Measurements from ENCODE around the gene TJP1.
"Not testable (repeated sequence)": the region's sequence is repeated elsewhere in the genome, so short reads cannot be mapped to it uniquely, and the experiment has no call there.

The TJP1 gene

GRCh38 chr15:29680465-29681165 lies 141.7 kb downstream of the TJP1 start:
- no peak for DNase-seq

GRCh38 chr15:29678504-29679034 lies 143.7 kb downstream of the TJP1 start:
- no peak for DNase-seq

- DNase-seq: no peak
Measured at GRCh38 chr15:29677871-29678461, 144.3 kb downstream of the TJP1 start.

GRCh38 chr15:29677455-29677854 lies 144.8 kb downstream of the TJP1 start:
- DNase-seq: no peak

- DNase-seq: no peak
Measured at GRCh38 chr15:29676961-29677402, 145.3 kb downstream of the TJP1 start.

GRCh38 chr15:29676374-29676960 lies 145.8 kb downstream of the TJP1 start:
- DNase-seq: not testable (repeated sequence)

GRCh38 chr15:29675791-29676301 lies 146.4 kb downstream of the TJP1 start:
- DNase-seq: no peak

- DNase-seq: no peak
Measured at GRCh38 chr15:29674661-29675533, 147.4 kb downstream of the TJP1 start.

- no peak for DNase-seq
Measured at GRCh38 chr15:29672923-29673809, 149.1 kb downstream of the TJP1 start.

GRCh38 chr15:29672446-29672845 lies 149.8 kb downstream of the TJP1 start:
- no peak for DNase-seq

- not testable (repeated sequence) for DNase-seq
Measured at GRCh38 chr15:29672046-29672445, 150.2 kb downstream of the TJP1 start.

- no peak for DNase-seq
Measured at GRCh38 chr15:29670998-29671981, 151.0 kb downstream of the TJP1 start.

GRCh38 chr15:29670266-29670665 lies 152.0 kb downstream of the TJP1 start:
- DNase-seq: no peak

- DNase-seq: no peak
Measured at GRCh38 chr15:29669823-29670222, 152.4 kb downstream of the TJP1 start.

GRCh38 chr15:29668120-29668602 lies 154.1 kb downstream of the TJP1 start:
- DNase-seq: no peak

- no peak for DNase-seq
Measured at GRCh38 chr15:29666241-29666640, 156.0 kb downstream of the TJP1 start.

- DNase-seq: no peak
Measured at GRCh38 chr15:29665444-29666003, 156.7 kb downstream of the TJP1 start.

- no peak for DNase-seq
Measured at GRCh38 chr15:29664406-29664805, 157.9 kb downstream of the TJP1 start.

- DNase-seq: not testable (repeated sequence)
Measured at GRCh38 chr15:29657476-29657817, 164.8 kb downstream of the TJP1 start.
